ENCODE data around the gene LSP1. TPM values are rescaled to one million over a fixed set of nuclear protein-coding genes. Genes with fewer than 3 reads are reported as not detected.

The LSP1 gene
- total RNA-seq, 1 experiment from 2014 or later, result 0.90 TPM

GRCh38 chr11:1839204-1839923 lies 13.5 kb upstream of the LSP1 start:
- BruUV-seq (replicated peaks), result no TSS peak
- intact Hi-C loops (cut with micrococcal nuclease; ENCODE audit: unreplicated experiment) (no loop called here), in situ Hi-C loops (cut with HindIII; ENCODE audit: low pct_unique_long_range_greater_than_20kb, low sequenced_read_pairs) (no loop called here)
- no peak for ATAC-seq
- H3K9me3 ChIP-seq (ENCODE audit: control insufficient read depth, insufficient read depth, low read depth, low read length), result no peaks in the 10 kb centered on the region
- H3K27ac ChIP-seq (ENCODE audit: low read length), result no peak overlapping the region
- H3K4me1 ChIP-seq (ENCODE audit: control insufficient read depth, insufficient read depth, low read length), result peaks cover 23% of the 10 kb centered on the region
- H3K36me3 ChIP-seq (ENCODE audit: control insufficient read depth, insufficient read depth, low read length), result no peaks in the 10 kb centered on the region
- CTCF ChIA-PET, result interaction anchor here (0.6 to 1.5 kb wide), 4 partner anchors 82 to 198 kb away, joined by 3 to 5 read pairs (median 4); no protein-coding TSS in a partner anchor
- no peak for DNase-seq (ENCODE audit: low read depth, low spot score)
- no peak overlapping the region for H3K4me3 ChIP-seq (ENCODE audit: low read depth in 2 of 2, low read length in 2 of 2)
- POLR2A ChIA-PET, result no interaction called here
- H3K27me3 ChIP-seq (ENCODE audit: control insufficient read depth, insufficient read depth, low read length), result no peaks in the 10 kb centered on the region
- TF ChIP-seq POLR2AphosphoS5 (IDR thresholded peaks at IDR 0.05; ENCODE audit: low read depth, low read length), result no peak
- TF ChIP-seq TCF7L2 (IDR thresholded peaks at IDR 0.05; ENCODE audit: low read depth, low read length), result no peak
- no peak for TF ChIP-seq CTCF (IDR thresholded peaks at IDR 0.05)
- no peak for TF ChIP-seq SIN3A (IDR thresholded peaks at IDR 0.05; ENCODE audit: borderline replicate concordance, insufficient read depth, low read depth, low read length)
- TF ChIP-seq REST (IDR thresholded peaks at IDR 0.05; ENCODE audit: insufficient read depth in 1 of 2, low read depth in 2 of 2, low read length in 1 of 2), result no peak

- no peak overlapping the region for H3K4me3 ChIP-seq (ENCODE audit: low read depth in 2 of 2, low read length in 2 of 2)
- TF ChIP-seq TCF7L2 (IDR thresholded peaks at IDR 0.05; ENCODE audit: low read depth, low read length), result no peak
- TF ChIP-seq REST (IDR thresholded peaks at IDR 0.05; ENCODE audit: insufficient read depth in 1 of 2, low read depth in 2 of 2, low read length in 1 of 2), result no peak
- no peak for TF ChIP-seq SIN3A (IDR thresholded peaks at IDR 0.05; ENCODE audit: borderline replicate concordance, insufficient read depth, low read depth, low read length)
- no peak for TF ChIP-seq POLR2AphosphoS5 (IDR thresholded peaks at IDR 0.05; ENCODE audit: low read depth, low read length)
- TF ChIP-seq CTCF (IDR thresholded peaks at IDR 0.05), result no peak
- no peaks in the 10 kb centered on the region for H3K27me3 ChIP-seq (ENCODE audit: control insufficient read depth, insufficient read depth, low read length)
- intact Hi-C loops (cut with micrococcal nuclease; ENCODE audit: unreplicated experiment) (no loop called here), in situ Hi-C loops (cut with HindIII; ENCODE audit: low pct_unique_long_range_greater_than_20kb, low sequenced_read_pairs) (no loop called here)
- ATAC-seq (no peak), DNase-seq (ENCODE audit: low read depth, low spot score) (no peak)
- H3K4me1 ChIP-seq (ENCODE audit: control insufficient read depth, insufficient read depth, low read length), result peaks cover 23% of the 10 kb centered on the region
- no TSS peak for BruUV-seq (replicated peaks)
- no peaks in the 10 kb centered on the region for H3K36me3 ChIP-seq (ENCODE audit: control insufficient read depth, insufficient read depth, low read length)
- H3K9me3 ChIP-seq (ENCODE audit: control insufficient read depth, insufficient read depth, low read depth, low read length), result no peaks in the 10 kb centered on the region
- POLR2A ChIA-PET, result no interaction called here
- CTCF ChIA-PET, result interaction anchor here (0.7 kb wide), 1 partner anchor 121 kb away, joined by 4 read pairs; no protein-coding TSS in a partner anchor
- H3K27ac ChIP-seq (ENCODE audit: low read length), result no peak overlapping the region
Measured at GRCh38 chr11:1839924-1840779, 12.7 kb upstream of the LSP1 start.

Data from Panc1 (cell line).